Fibroblast of mammary gland (primary cell): ENCODE data around the gene MCRIP2.
"Not testable (repeated sequence)": the region's sequence is repeated elsewhere in the genome, so short reads cannot be mapped to it uniquely, and the experiment has no call there.

Experiments used
- DNase-seq: peaks from one replicate; pipeline ENCODE4 v3.0.0-alpha.2; 2010; ENCODE audit warnings: low read depth
- H3K4me3 ChIP-seq: 2 replicates; pipeline ENCODE4 v1.5.1; 2011; ENCODE audit warnings: low read depth, mild to moderate bottlenecking, low read length, moderate library complexity; ENCODE audit not compliant: control insufficient read depth
- CTCF ChIP-seq: conservative IDR thresholded peaks from 2 replicates; pipeline ENCODE4 v1.5.1; 2011; ENCODE audit warnings: low read depth, low read length, inconsistent platforms; ENCODE audit not compliant: control insufficient read depth, insufficient read depth

Gene MCRIP2

GRCh38 chr16:689175-689897 lies 47.7 kb downstream of the MCRIP2 start:
- no peak for TF ChIP-seq CTCF
- H3K4me3 ChIP-seq, result peak overlapping the region; percentile 80
- no peak for DNase-seq

GRCh38 chr16:691242-691641 lies 49.6 kb downstream of the MCRIP2 start:
- not testable (repeated sequence) for DNase-seq, H3K4me3 ChIP-seq

GRCh38 chr16:692356-693108 lies 50.9 kb downstream of the MCRIP2 start:
- no peak overlapping the region for H3K4me3 ChIP-seq
- no peak for DNase-seq
- no peak for TF ChIP-seq CTCF

- DNase-seq, result no peak
- no peak for TF ChIP-seq CTCF
- no peak overlapping the region for H3K4me3 ChIP-seq
These were observed 51.7 kb downstream of the MCRIP2 start for GRCh38 chr16:693364-693763.

- no peak for TF ChIP-seq CTCF
- no peak overlapping the region for H3K4me3 ChIP-seq
- DNase-seq, result no peak
These were observed 52.1 kb downstream of the MCRIP2 start for GRCh38 chr16:693766-694165.

- TF ChIP-seq CTCF, result no peak
- no peak for DNase-seq
- no peak overlapping the region for H3K4me3 ChIP-seq
These were observed 52.7 kb downstream of the MCRIP2 start for GRCh38 chr16:694187-694862.

GRCh38 chr16:694863-695354 lies 53.3 kb downstream of the MCRIP2 start:
- no peak for DNase-seq
- no peak for TF ChIP-seq CTCF
- no peak overlapping the region for H3K4me3 ChIP-seq
